HG03342 (cell line): ENCODE measurements around the gene TNS1.
"Not testable (repeated sequence)": the region's sequence is repeated elsewhere in the genome, so short reads cannot be mapped to it uniquely, and the experiment has no call there.

Source experiments
- ATAC-seq: cut with Tn5 transposase; IDR thresholded peaks from one replicate; pipeline ENCODE4 v1.9.1; 2021; ENCODE audit warnings: mild to moderate bottlenecking, moderate library complexity; ENCODE audit not compliant: unreplicated experiment

Gene TNS1

GRCh38 chr2:218002845-218003180 lies at the start of gene TNS1:
TSS of gene TNS1 (minus strand) at chr2:218002995. CDS start at chr2:218002872, 123 bp downstream.
- no peak for ATAC-seq

- no peak for ATAC-seq
Observed at GRCh38 chr2:218051903-218052302, 49.1 kb upstream of the TNS1 start.

- no peak for ATAC-seq
Observed at GRCh38 chr2:218047536-218048225, 44.9 kb upstream of the TNS1 start.

GRCh38 chr2:218046238-218046637 lies 43.4 kb upstream of the TNS1 start:
- ATAC-seq: peak; percentile 80

- ATAC-seq: not testable (repeated sequence)
Observed at GRCh38 chr2:218044599-218044998, 41.8 kb upstream of the TNS1 start.

- no peak for ATAC-seq
Observed at GRCh38 chr2:218043701-218044109, 40.9 kb upstream of the TNS1 start.

GRCh38 chr2:218043100-218043499 lies 40.3 kb upstream of the TNS1 start:
- no peak for ATAC-seq

GRCh38 chr2:218041302-218042168 lies 38.7 kb upstream of the TNS1 start:
- no peak for ATAC-seq

GRCh38 chr2:218040883-218041282 lies 38.1 kb upstream of the TNS1 start:
- ATAC-seq: no peak

- ATAC-seq: no peak
Observed at GRCh38 chr2:218039171-218039570, 36.4 kb upstream of the TNS1 start.

- no peak for ATAC-seq
Observed at GRCh38 chr2:218036371-218036770, 33.6 kb upstream of the TNS1 start.

GRCh38 chr2:218035463-218036100 lies 32.8 kb upstream of the TNS1 start:
- no peak for ATAC-seq

- peak; percentile 88 for ATAC-seq
Observed at GRCh38 chr2:218034497-218035213, 31.9 kb upstream of the TNS1 start.

- no peak for ATAC-seq
Observed at GRCh38 chr2:218033590-218034496, 31.0 kb upstream of the TNS1 start.

- no peak for ATAC-seq
Observed at GRCh38 chr2:218033208-218033589, 30.4 kb upstream of the TNS1 start.

GRCh38 chr2:218032336-218033171 lies 29.8 kb upstream of the TNS1 start:
- no peak for ATAC-seq

GRCh38 chr2:218031771-218032257 lies 29.0 kb upstream of the TNS1 start:
- no peak for ATAC-seq

- no peak for ATAC-seq
Observed at GRCh38 chr2:218031261-218031660, 28.5 kb upstream of the TNS1 start.
